HepG2 (cell line): ENCODE measurements around the gene MDH2. TPM values are rescaled to one million over a fixed set of nuclear protein-coding genes. Genes with fewer than 3 reads are reported as not detected.

Experiments used
- BRD4 ChIP-seq: sonication (generic); formaldehyde crosslinking; IDR thresholded peaks from 2 replicates; pipeline ENCODE4 v1.4.0; 2020; ENCODE audit warnings: missing genetic modification reagents
- BRF2 ChIP-seq: sonication (generic); formaldehyde crosslinking; IDR thresholded peaks from 2 replicates; pipeline ENCODE4 v1.8.1; 2022; ENCODE audit warnings: mild to moderate bottlenecking, missing genetic modification reagents
- CENPBD1 ChIP-seq: sonication (generic); formaldehyde crosslinking; IDR thresholded peaks from 2 replicates; pipeline ENCODE4 v1.8.0; 2022; ENCODE audit warnings: missing genetic modification reagents, low read depth, mild to moderate bottlenecking, borderline replicate concordance
- EEA1 ChIP-seq: sonication (generic); formaldehyde crosslinking; IDR thresholded peaks from 2 replicates; pipeline ENCODE4 v1.5.1; 2020; ENCODE audit warnings: mild to moderate bottlenecking, missing genetic modification reagents, borderline replicate concordance
- GATA4 ChIP-seq: sonication (generic); IDR thresholded peaks from 2 replicates; pipeline ENCODE4 v1.6.1; 2016; ENCODE audit warnings: antibody characterized with exemption, low read depth, borderline replicate concordance
- HDAC1 ChIP-seq: sonication (generic); formaldehyde crosslinking; IDR thresholded peaks from 2 replicates; pipeline ENCODE4 v1.5.1; 2020; ENCODE audit warnings: mild to moderate bottlenecking, missing genetic modification reagents
- HDAC2 ChIP-seq: sonication (generic); formaldehyde crosslinking; IDR thresholded peaks from 2 replicates; pipeline ENCODE4 v1.4.0; 2020; ENCODE audit warnings: missing genetic modification reagents
- HNF1B ChIP-seq: sonication (generic); formaldehyde crosslinking; IDR thresholded peaks from 2 replicates; pipeline ENCODE4 v1.5.1; 2020; ENCODE audit warnings: mild to moderate bottlenecking, moderate library complexity, missing genetic modification reagents
- IKZF1 ChIP-seq: fragments of 450-650 bp; IDR thresholded peaks from 2 replicates; pipeline ENCODE4 v1.7.1; 2016
- NCOA1 ChIP-seq: sonication (generic); formaldehyde crosslinking; IDR thresholded peaks from 2 replicates; pipeline ENCODE4 v1.9.0; 2021; ENCODE audit warnings: missing genetic modification reagents
- NCOA5 ChIP-seq: sonication (generic); formaldehyde crosslinking; IDR thresholded peaks from 2 replicates; pipeline ENCODE4 v1.4.0; 2020; ENCODE audit warnings: missing genetic modification reagents
- PITX1 ChIP-seq: sonication (generic); formaldehyde crosslinking; IDR thresholded peaks from 2 replicates; pipeline ENCODE4 v1.5.1; 2020; ENCODE audit warnings: mild to moderate bottlenecking, missing genetic modification reagents
- RARG ChIP-seq: sonication (generic); formaldehyde crosslinking; IDR thresholded peaks from 2 replicates; pipeline ENCODE4 v1.4.0; 2020; ENCODE audit warnings: low read depth, mild to moderate bottlenecking, missing genetic modification reagents
- RBAK ChIP-seq: sonication (generic); formaldehyde crosslinking; IDR thresholded peaks from 2 replicates; pipeline ENCODE4 v1.5.1; 2020; ENCODE audit warnings: mild to moderate bottlenecking, missing genetic modification reagents
- RBM39 ChIP-seq: fragments of 200-400 bp; formaldehyde crosslinking; IDR thresholded peaks from one replicate; pipeline ENCODE4 v1.6.1; 2018; ENCODE audit warnings: antibody characterized with exemption, mild to moderate bottlenecking, low read depth, low read length; ENCODE audit not compliant: poor library complexity, severe bottlenecking
- SNAPC2 ChIP-seq: sonication (generic); formaldehyde crosslinking; IDR thresholded peaks from 2 replicates; pipeline ENCODE4 v1.8.1; 2022; ENCODE audit warnings: mild to moderate bottlenecking, missing genetic modification reagents
- TAF1 ChIP-seq: sonication (generic); formaldehyde crosslinking; IDR thresholded peaks from 2 replicates; pipeline ENCODE4 v1.4.0; 2020; ENCODE audit warnings: missing genetic modification reagents
- TBX2 ChIP-seq: sonication (generic); formaldehyde crosslinking; IDR thresholded peaks from 2 replicates; pipeline ENCODE4 v1.5.0; 2020; ENCODE audit warnings: missing genetic modification reagents, mild to moderate bottlenecking, borderline replicate concordance
- XRCC5 ChIP-seq: fragments of 200-400 bp; formaldehyde crosslinking; optimal IDR thresholded peaks from 2 replicates; pipeline ENCODE3; 2017; ENCODE audit warnings: mild to moderate bottlenecking, low read length
- ZBTB7A ChIP-seq: sonication (generic); formaldehyde crosslinking; IDR thresholded peaks from 2 replicates; pipeline ENCODE4 v1.8.0; 2022; ENCODE audit warnings: mild to moderate bottlenecking, missing genetic modification reagents
- ZFP36 ChIP-seq: fragments of 150-350 bp; IDR thresholded peaks from 2 replicates; pipeline ENCODE4 v1.6.1; 2018; ENCODE audit warnings: borderline replicate concordance, low read length, low read depth; ENCODE audit not compliant: partially characterized antibody
- ZNF337 ChIP-seq: sonication (generic); formaldehyde crosslinking; IDR thresholded peaks from 2 replicates; pipeline ENCODE4 v1.5.1; 2020; ENCODE audit warnings: missing genetic modification reagents, low read depth, mild to moderate bottlenecking, borderline replicate concordance
- ZNF562 ChIP-seq: sonication (generic); formaldehyde crosslinking; IDR thresholded peaks from 2 replicates; pipeline ENCODE4 v1.8.0; 2022; ENCODE audit warnings: missing genetic modification reagents, borderline replicate concordance
- ZNF660 ChIP-seq: sonication (generic); formaldehyde crosslinking; IDR thresholded peaks from 2 replicates; pipeline ENCODE4 v1.5.1; 2020; ENCODE audit warnings: mild to moderate bottlenecking, low read depth, missing genetic modification reagents, borderline replicate concordance
- ZNF691 ChIP-seq: sonication (generic); formaldehyde crosslinking; IDR thresholded peaks from 2 replicates; pipeline ENCODE4 v1.4.0; 2020; ENCODE audit warnings: missing genetic modification reagents, low read depth, mild to moderate bottlenecking, borderline replicate concordance
- ZNF839 ChIP-seq: sonication (generic); formaldehyde crosslinking; IDR thresholded peaks from 2 replicates; pipeline ENCODE4 v1.4.0; 2020; ENCODE audit warnings: missing genetic modification reagents, mild to moderate bottlenecking, borderline replicate concordance
- ZSCAN20 ChIP-seq: sonication (generic); formaldehyde crosslinking; IDR thresholded peaks from 2 replicates; pipeline ENCODE4 v1.4.0; 2020; ENCODE audit warnings: missing genetic modification reagents, mild to moderate bottlenecking, borderline replicate concordance
- polyA plus RNA-seq, 8 experiments: library from polyadenylated mRNA; depleted of rRNA in 3 of 8; stranded (reverse) in 7 of 8; unstranded in 1 of 8; fragments of >200 nt; fragmentation: Illumina TruSeq in 4 of 8; extraction: Trizol in 4 of 8; gene quantifications; 2 replicates each; pipeline versions ENCODE4 v1.2.1 to v1.2.3, GENCODE V29; 2011 to 2016; ENCODE audit warnings: low read depth in 4 of 8, missing spikeins in 1 of 8, mixed read lengths in 1 of 8; ENCODE audit not compliant: insufficient read depth in 1 of 8
- total RNA-seq, 5 experiments: library from RNA; depleted of rRNA; stranded (reverse); fragments of >200 nt; fragmentation: Illumina TruSeq; extraction: Trizol; gene quantifications; 2 replicates each; pipeline ENCODE4 v1.2.3, GENCODE V29; 2016; ENCODE audit warnings: low read depth in 1 of 5

The MDH2 gene
- total and polyA plus RNA-seq, 2 of the 13 experiments (the other 11 are each of a cell fraction or from before 2014, with no cell fraction given) = 81.4 to 90.3 TPM

GRCh38 chr7:76047811-76048667 lies at the start of gene MDH2, which contains the start of gene STYXL1 (continued):
- peak; percentile 78 for TF ChIP-seq HNF1B
- peak; percentile 93 for TF ChIP-seq TAF1 (CRISPR knock-in tag)
- no peak for TF ChIP-seq ZFP36
- no peak for TF ChIP-seq SNAPC2 (CRISPR knock-in tag)
- no peak for TF ChIP-seq ZNF691 (CRISPR knock-in tag)
- peak; percentile 96 for TF ChIP-seq ZNF337 (CRISPR knock-in tag)
- TF ChIP-seq HDAC2 (CRISPR knock-in tag) = peak; percentile 82
- TF ChIP-seq BRF2 = peak; percentile 80; the same call in 1 of the 2 replicates
- TF ChIP-seq PITX1 = peak; percentile 59
- TF ChIP-seq CENPBD1 (CRISPR knock-in tag) = 0 out of 2 replicates have a peak, but pooled peaks have one; percentile 31
- TF ChIP-seq NCOA5 = no peak
- TF ChIP-seq NCOA1 (CRISPR knock-in tag) = no peak
- peak; percentile 83 for TF ChIP-seq RBM39
- no peak for TF ChIP-seq EEA1 (CRISPR knock-in tag)
- peak; percentile 65; the same call in 1 of the 2 replicates for TF ChIP-seq ZBTB7A
- TF ChIP-seq BRD4 (CRISPR knock-in tag) = peak; percentile 86
- TF ChIP-seq XRCC5 = peak; percentile 49
- TF ChIP-seq HDAC1 (CRISPR knock-in tag) = peak; percentile 97
- TF ChIP-seq TBX2 (CRISPR knock-in tag) = peak; percentile 87
- peak; percentile 59; the same call in 1 of the 2 replicates for TF ChIP-seq GATA4
- no peak for TF ChIP-seq ZNF839 (CRISPR knock-in tag)
- no peak for TF ChIP-seq ZSCAN20
- TF ChIP-seq ZNF660 (CRISPR knock-in tag) = no peak
- TF ChIP-seq RBAK (CRISPR knock-in tag) = no peak
- no peak for TF ChIP-seq IKZF1
- TF ChIP-seq RARG (CRISPR knock-in tag) = no peak
- TF ChIP-seq ZNF562 = no peak
